PC-3 (cell line): ENCODE results near the gene CARD11. TPM values are rescaled to one million over a fixed set of nuclear protein-coding genes. Genes with fewer than 3 reads are reported as not detected.

Source experiments
- ATAC-seq: fragments of 200-7000 bp; cut with Tn5 transposase; 2 replicates; pipeline ENCODE4 v1.9.1; 2020; ENCODE audit warnings: mild to moderate bottlenecking, moderate library complexity
- BruUV-seq: library from RNA; stranded (reverse); fragments of 400-500 nt; replicated peaks from 2 replicates; lab custom pipeline; 2021; lab: Mats Ljungman, UMichigan
- CTCF ChIA-PET: fragments of 300-600 bp; sonication (Branson Sonifier 250); formaldehyde crosslinking; loops from one replicate; lab custom pipeline; 2022; ENCODE audit warnings: antibody characterized with exemption; lab: Charles Lee
- POLR2A ChIA-PET: fragments of 300-600 bp; sonication (Branson Sonifier 250); formaldehyde crosslinking; loops from one replicate; lab custom pipeline; 2022; ENCODE audit warnings: antibody characterized with exemption; ENCODE audit not compliant: unreplicated experiment; lab: Charles Lee
- DNase-seq: peaks from one replicate; pipeline ENCODE4 v3.0.0-alpha.2; 2015
- H2AFZ ChIP-seq: fragments of 300-600 bp; sonication (generic); 2 replicates; pipeline ENCODE4 v1.6.0; 2016; ENCODE audit warnings: antibody characterized with exemption, low read length
- H3F3A ChIP-seq: fragments of 300-600 bp; sonication (generic); one replicate; pipeline ENCODE4 v1.6.0; 2017; ENCODE audit warnings: antibody characterized with exemption, low read length, control low read depth, mild to moderate bottlenecking; ENCODE audit not compliant: unreplicated experiment
- H3K27ac ChIP-seq: fragments of 300-600 bp; sonication (generic); 2 replicates; pipeline ENCODE4 v1.5.1; 2016; ENCODE audit warnings: mild to moderate bottlenecking, low read length
- H3K27me3 ChIP-seq: fragments of 300-600 bp; sonication (generic); 2 replicates; pipeline ENCODE4 v1.6.1; 2016; ENCODE audit warnings: low read length, mixed read lengths
- H3K36me3 ChIP-seq: fragments of 300-600 bp; sonication (generic); 2 replicates; pipeline ENCODE4 v1.6.1; 2016; ENCODE audit warnings: low read depth, mixed run types, low read length, mixed read lengths
- H3K4me1 ChIP-seq: fragments of 300-600 bp; sonication (generic); 2 replicates; pipeline ENCODE4 v1.5.1; 2016; ENCODE audit warnings: low read length; ENCODE audit not compliant: insufficient read depth
- H3K4me2 ChIP-seq: fragments of 300-600 bp; sonication (generic); 2 replicates; pipeline ENCODE4 v1.6.0; 2016; ENCODE audit warnings: low read length
- H3K4me3 ChIP-seq: fragments of 300-600 bp; sonication (generic); 2 replicates; pipeline ENCODE4 v1.5.1; 2016; ENCODE audit warnings: mild to moderate bottlenecking, low read length, mixed read lengths
- H3K79me2 ChIP-seq: fragments of 300-600 bp; sonication (generic); 2 replicates; pipeline ENCODE4 v1.6.1; 2017; ENCODE audit warnings: low read length, mixed read lengths
- H3K9ac ChIP-seq: fragments of 300-600 bp; sonication (generic); 2 replicates; pipeline ENCODE4 v1.6.0; 2016; ENCODE audit warnings: mild to moderate bottlenecking, low read length
- H3K9me2 ChIP-seq: fragments of 300-600 bp; sonication (generic); replicated peaks from 2 replicates; pipeline ENCODE4 v1.6.1; 2016; ENCODE audit warnings: mixed run types, low read length, mixed read lengths
- H3K9me3 ChIP-seq: fragments of 300-600 bp; sonication (generic); 2 replicates; pipeline ENCODE4 v1.6.1; 2016; ENCODE audit warnings: low read length, mixed read lengths
- H4K20me1 ChIP-seq: fragments of 300-600 bp; sonication (generic); 2 replicates; pipeline ENCODE4 v1.6.1; 2016; ENCODE audit warnings: low read length, mixed read lengths
- EZH2 ChIP-seq: fragments of 300-600 bp; sonication (generic); IDR thresholded peaks from one replicate; pipeline ENCODE4 v1.6.1; 2017; ENCODE audit warnings: antibody characterized with exemption, mild to moderate bottlenecking, low read length; ENCODE audit not compliant: unreplicated experiment
- EZH2phosphoT487 ChIP-seq: fragments of 300-600 bp; sonication (generic); IDR thresholded peaks from 2 replicates; pipeline ENCODE4 v1.6.1; 2018; ENCODE audit warnings: mild to moderate bottlenecking, antibody characterized with exemption, low read length, borderline replicate concordance
- intact Hi-C: fragments of 100-400 bp; cut with micrococcal nuclease; formaldehyde crosslinking; loops from 2 replicates; pipeline ENCODE4 v1.9.0; 2023
- total RNA-seq: library from RNA; depleted of rRNA; stranded (reverse); fragments of >200 nt; gene quantifications from 2 replicates; pipeline ENCODE4 v1.2.3, GENCODE V29; 2014
- TF ChIP-seq, protein P1 (sequence below): fragments of 300-600 bp; sonication (generic); conservative IDR thresholded peaks from 2 replicates; pipeline ENCODE4 v1.5.1; 2017; ENCODE audit warnings: antibody characterized with exemption, low read depth, mild to moderate bottlenecking, low read length

Gene CARD11
- total RNA-seq, 1 experiment from 2014 or later: not detected

DNA sequence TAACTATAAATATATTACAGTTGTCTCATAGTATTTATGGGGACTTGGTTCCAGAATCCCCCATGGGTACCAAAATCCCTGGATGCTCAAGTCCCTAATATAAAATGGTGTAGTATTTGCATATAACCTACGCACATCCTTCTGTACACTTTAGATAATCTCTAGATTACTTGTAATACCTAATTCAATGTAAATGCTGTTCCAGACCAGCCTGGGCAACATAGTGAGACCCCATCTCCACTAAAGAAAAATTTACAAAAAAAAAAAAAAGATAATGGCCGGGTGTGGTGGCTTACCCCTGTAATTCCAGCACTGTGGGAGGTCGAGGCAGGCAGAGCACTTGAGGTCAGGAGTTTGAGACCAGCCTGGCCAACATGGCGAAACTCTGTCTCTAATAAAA lies 182.2 kb downstream of the CARD11 start:
- no peaks in the 10 kb centered on the region for H3K9me2 ChIP-seq
- ChIA-PET CTCF (no interaction called here), POLR2A (no interaction called here)
- no peaks in the 10 kb centered on the region for H3K9me3 ChIP-seq
- no peak overlapping the region for H3K9ac ChIP-seq
- H2AFZ ChIP-seq: no peak overlapping the region
- no peaks in the 10 kb centered on the region for H3F3A ChIP-seq
- no peaks in the 10 kb centered on the region for H4K20me1 ChIP-seq
- no peak for DNase-seq
- H3K4me2 ChIP-seq: no peak overlapping the region
- no peak overlapping the region for H3K4me3 ChIP-seq
- H3K27me3 ChIP-seq: no peaks in the 10 kb centered on the region
- H3K4me1 ChIP-seq: peaks cover 23% of the 10 kb centered on the region
- no peak overlapping the region for H3K27ac ChIP-seq
- TF ChIP-seq, protein P1, sequence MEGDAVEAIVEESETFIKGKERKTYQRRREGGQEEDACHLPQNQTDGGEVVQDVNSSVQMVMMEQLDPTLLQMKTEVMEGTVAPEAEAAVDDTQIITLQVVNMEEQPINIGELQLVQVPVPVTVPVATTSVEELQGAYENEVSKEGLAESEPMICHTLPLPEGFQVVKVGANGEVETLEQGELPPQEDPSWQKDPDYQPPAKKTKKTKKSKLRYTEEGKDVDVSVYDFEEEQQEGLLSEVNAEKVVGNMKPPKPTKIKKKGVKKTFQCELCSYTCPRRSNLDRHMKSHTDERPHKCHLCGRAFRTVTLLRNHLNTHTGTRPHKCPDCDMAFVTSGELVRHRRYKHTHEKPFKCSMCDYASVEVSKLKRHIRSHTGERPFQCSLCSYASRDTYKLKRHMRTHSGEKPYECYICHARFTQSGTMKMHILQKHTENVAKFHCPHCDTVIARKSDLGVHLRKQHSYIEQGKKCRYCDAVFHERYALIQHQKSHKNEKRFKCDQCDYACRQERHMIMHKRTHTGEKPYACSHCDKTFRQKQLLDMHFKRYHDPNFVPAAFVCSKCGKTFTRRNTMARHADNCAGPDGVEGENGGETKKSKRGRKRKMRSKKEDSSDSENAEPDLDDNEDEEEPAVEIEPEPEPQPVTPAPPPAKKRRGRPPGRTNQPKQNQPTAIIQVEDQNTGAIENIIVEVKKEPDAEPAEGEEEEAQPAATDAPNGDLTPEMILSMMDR: no peak
- TF ChIP-seq EZH2phosphoT487 (no peak), EZH2 (no peak)
- ATAC-seq: no peak
- no peaks in the 10 kb centered on the region for H3K36me3 ChIP-seq
- no TSS peak for BruUV-seq
- H3K79me2 ChIP-seq: no peaks in the 10 kb centered on the region
- intact Hi-C loops: loop anchor here (5.0 to 10.0 kb wide), 2 partner anchors 139 to 443 kb away; partner anchors contain the start of gene SDK1

DNA sequence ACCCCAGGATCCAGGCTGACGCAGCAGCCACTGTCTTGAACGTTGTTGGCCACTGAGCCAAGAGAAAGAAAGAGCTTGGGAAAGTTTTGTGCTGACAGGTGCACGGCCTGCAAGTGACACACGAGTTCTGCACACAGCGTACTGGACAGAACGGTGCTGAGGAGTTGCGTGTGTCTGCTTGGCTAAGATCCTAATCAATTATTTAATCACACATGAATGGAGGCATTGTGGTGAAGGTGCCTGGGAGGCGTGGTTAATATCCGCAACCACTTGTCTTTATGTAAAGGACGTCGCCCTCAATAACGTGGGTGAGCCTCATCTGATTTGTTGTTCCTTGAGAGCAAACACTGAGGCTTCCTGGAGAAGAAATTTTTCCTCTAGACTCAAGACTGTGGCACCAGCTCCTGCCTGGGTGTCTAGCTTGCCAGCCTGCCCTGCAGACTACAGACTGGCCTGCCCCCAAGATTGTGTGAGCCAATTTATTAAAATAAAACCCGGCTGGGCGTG lies 183.0 kb downstream of the CARD11 start:
- Histone ChIP-seq H3K27me3 (no peaks in the 10 kb centered on the region), H3K4me2 (no peak overlapping the region), H4K20me1 (no peaks in the 10 kb centered on the region), H3K4me1 (peaks cover 23% of the 10 kb centered on the region), H3K27ac (0 out of 2 replicates have a peak overlapping the region, but pooled peaks have one; percentile 19), H3K4me3 (no peak overlapping the region), H2AFZ (no peak overlapping the region), H3K36me3 (no peaks in the 10 kb centered on the region), H3K9me2 (no peaks in the 10 kb centered on the region), H3K79me2 (no peaks in the 10 kb centered on the region), H3K9me3 (no peaks in the 10 kb centered on the region), H3F3A (no peaks in the 10 kb centered on the region), H3K9ac (no peak overlapping the region)
- ChIA-PET POLR2A (no interaction called here), CTCF (no interaction called here)
- peak; percentile 47 for DNase-seq
- no TSS peak for BruUV-seq
- intact Hi-C loops: loop anchor here (5.0 to 10.0 kb wide), 2 partner anchors 138 to 444 kb away; partner anchors contain the start of gene SDK1
- ATAC-seq: peak; percentile 5
- TF ChIP-seq, protein P1: no peak
- TF ChIP-seq EZH2phosphoT487 (no peak), EZH2 (no peak)

DNA sequence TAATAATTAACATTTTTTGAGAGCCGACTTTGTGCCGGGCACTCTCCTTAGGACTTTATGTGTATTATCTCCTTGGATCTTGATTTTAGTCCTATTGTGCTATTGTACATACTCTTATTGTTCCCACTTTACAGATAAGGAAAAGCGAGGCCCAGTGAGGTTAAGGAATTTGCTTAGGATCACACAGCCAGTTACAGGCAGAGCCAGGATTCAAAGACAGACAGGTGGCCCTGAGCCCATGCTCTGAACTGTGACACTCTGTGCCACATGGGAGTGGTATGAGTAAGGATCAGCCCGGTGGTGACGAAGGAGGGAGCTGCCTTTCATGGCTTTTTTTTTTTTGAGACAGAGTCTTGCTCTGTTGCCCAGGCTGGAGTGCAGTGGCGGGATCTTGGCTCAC lies 183.7 kb downstream of the CARD11 start:
- Histone ChIP-seq H3K9me2 (no peaks in the 10 kb centered on the region), H3K9ac (no peak overlapping the region), H3K27ac (no peak overlapping the region), H3K36me3 (no peaks in the 10 kb centered on the region), H3K27me3 (no peaks in the 10 kb centered on the region), H3K79me2 (no peaks in the 10 kb centered on the region), H4K20me1 (no peaks in the 10 kb centered on the region), H2AFZ (no peak overlapping the region), H3K4me3 (no peak overlapping the region), H3F3A (no peaks in the 10 kb centered on the region), H3K4me2 (no peak overlapping the region), H3K4me1 (peaks cover 22% of the 10 kb centered on the region), H3K9me3 (no peaks in the 10 kb centered on the region)
- POLR2A ChIA-PET: no interaction called here
- DNase-seq: no peak
- TF ChIP-seq EZH2phosphoT487: no peak
- TF ChIP-seq, protein P1: no peak
- intact Hi-C loops: loop anchor here (5.0 to 10.0 kb wide), 2 partner anchors 138 to 445 kb away; partner anchors contain the start of gene SDK1
- no peak for ATAC-seq
- CTCF ChIA-PET: no interaction called here
- no TSS peak for BruUV-seq
